MM.1S (cell line): Measurements from ENCODE around the gene MACROH2A2.

Source experiments
- DNase-seq: peaks from one replicate; pipeline ENCODE4 v3.0.0-alpha.2; 2015
- H2AFZ ChIP-seq: fragments of 300-600 bp; sonication (generic); 2 replicates; pipeline ENCODE4 v1.6.0; 2016; ENCODE audit warnings: antibody characterized with exemption, low read length
- H3F3A ChIP-seq: fragments of 300-600 bp; sonication (generic); 2 replicates; pipeline ENCODE4 v1.6.1; 2016; ENCODE audit warnings: mild to moderate bottlenecking, antibody characterized with exemption, low read length, moderate library complexity, mixed read lengths; ENCODE audit not compliant: insufficient read depth
- H3K27ac ChIP-seq: fragments of 300-600 bp; sonication (generic); 2 replicates; pipeline ENCODE4 v1.5.1; 2016; ENCODE audit warnings: mild to moderate bottlenecking, low read length
- H3K27me3 ChIP-seq: fragments of 300-600 bp; sonication (generic); replicated peaks from 2 replicates; pipeline ENCODE4 v1.6.0; 2016; ENCODE audit warnings: low read length; ENCODE audit not compliant: insufficient read depth
- H3K36me3 ChIP-seq: fragments of 300-600 bp; sonication (generic); replicated peaks from 2 replicates; pipeline ENCODE4 v1.6.1; 2016; ENCODE audit warnings: mild to moderate bottlenecking, low read length, mixed read lengths; ENCODE audit not compliant: insufficient read depth
- H3K4me1 ChIP-seq: fragments of 300-600 bp; sonication (generic); 2 replicates; pipeline ENCODE4 v1.6.1; 2016; ENCODE audit warnings: low read length, mixed read lengths
- H3K4me2 ChIP-seq: fragments of 300-600 bp; sonication (generic); 2 replicates; pipeline ENCODE4 v1.6.0; 2016; ENCODE audit warnings: low read depth, low read length
- H3K4me3 ChIP-seq: fragments of 300-600 bp; sonication (generic); 2 replicates; pipeline ENCODE4 v1.5.1; 2016; ENCODE audit warnings: low read length, mixed read lengths
- H3K79me2 ChIP-seq: fragments of 300-600 bp; sonication (generic); 2 replicates; pipeline ENCODE4 v1.6.1; 2016; ENCODE audit warnings: mixed run types, low read length, mixed read lengths
- H3K9ac ChIP-seq: fragments of 300-600 bp; sonication (generic); 2 replicates; pipeline ENCODE4 v1.6.1; 2016; ENCODE audit warnings: low read length, mixed read lengths
- H3K9me2 ChIP-seq: fragments of 300-600 bp; sonication (generic); replicated peaks from 2 replicates; pipeline ENCODE4 v1.6.1; 2016; ENCODE audit warnings: mild to moderate bottlenecking, low read length, mixed read lengths; ENCODE audit not compliant: insufficient read depth
- H3K9me3 ChIP-seq: fragments of 300-600 bp; sonication (generic); replicated peaks from 2 replicates; pipeline ENCODE4 v1.6.1; 2016; ENCODE audit warnings: mild to moderate bottlenecking, low read length, mixed read lengths; ENCODE audit not compliant: insufficient read depth
- H4K20me1 ChIP-seq: fragments of 300-600 bp; sonication (generic); 2 replicates; pipeline ENCODE4 v1.6.1; 2016; ENCODE audit warnings: mild to moderate bottlenecking, low read length, moderate library complexity, mixed read lengths; ENCODE audit not compliant: insufficient read depth
- EZH2 ChIP-seq: fragments of 300-600 bp; sonication (generic); optimal IDR thresholded peaks from 2 replicates; pipeline ENCODE3; 2017; ENCODE audit warnings: low read depth, mild to moderate bottlenecking, antibody characterized with exemption, low read length, mixed read lengths
- EZH2phosphoT487 ChIP-seq: fragments of 300-600 bp; sonication (generic); IDR thresholded peaks from 2 replicates; pipeline ENCODE4 v1.6.1; 2018; ENCODE audit warnings: antibody characterized with exemption, low read length
- TF ChIP-seq, protein P1 (sequence below): fragments of 300-600 bp; sonication (generic); IDR thresholded peaks from 2 replicates; pipeline ENCODE4 v1.5.1; 2016; ENCODE audit warnings: antibody characterized with exemption, low read length, mixed read lengths

MACROH2A2 gene

DNA sequence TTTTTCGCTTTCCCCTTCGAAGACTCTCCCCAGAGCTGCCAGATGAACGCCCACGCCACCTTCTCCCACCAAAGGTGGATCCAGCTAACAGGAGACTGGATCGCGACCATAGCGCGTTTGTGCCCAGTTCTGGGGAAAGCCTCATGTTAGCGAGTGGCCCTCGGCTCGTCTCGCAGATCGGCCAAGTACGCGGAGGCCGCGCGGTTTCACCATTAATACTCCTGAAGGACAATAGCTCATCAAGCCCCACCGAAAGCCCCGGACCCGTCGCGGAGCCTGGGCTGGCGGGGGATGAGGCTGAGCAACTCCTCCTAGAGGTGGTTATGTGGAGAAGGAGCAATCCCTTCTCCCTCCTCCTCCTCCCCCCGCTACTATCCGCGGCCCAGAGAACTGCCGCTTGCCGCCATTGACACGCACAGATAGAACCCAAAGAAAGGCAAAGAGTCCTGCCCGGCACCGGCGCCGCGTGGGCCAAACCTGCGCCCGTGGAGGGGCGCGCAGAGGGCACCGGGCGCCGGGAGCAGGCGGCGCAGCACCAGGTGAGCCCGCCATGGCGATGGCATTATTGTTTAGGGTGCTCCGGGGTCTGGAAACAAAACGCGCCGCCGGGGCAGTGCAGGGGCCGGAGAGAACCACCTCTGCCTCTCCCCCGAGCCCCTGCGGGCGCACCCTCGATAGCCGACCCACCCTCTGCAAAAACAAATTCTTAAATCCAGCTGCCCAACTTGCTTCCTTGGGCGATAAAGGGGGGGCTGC, at the start of gene MACROH2A2:
Gene MACROH2A2 (plus strand): TSS at position 385 of the 756 bp plus-strand sequence. CDS start 22,813 bp downstream, outside the sequence.
- DNase-seq: no peak
- Histone ChIP-seq H3K27ac (no peak within 1 kb of the TSS), H3K27me3 (0 out of 2 replicates have a peak, but pooled peaks cover 4% of the 10 kb centered on the region), H3K9ac (no peak within 1 kb of the TSS), H3K9me3 (no peaks in the 10 kb centered on the region), H3K4me1 (no peaks in the 10 kb centered on the region), H3K79me2 (no peaks in the 10 kb centered on the region), H3K4me3 (no peak within 1 kb of the TSS), H3F3A (no peaks in the 10 kb centered on the region), H2AFZ (no peak within 1 kb of the TSS), H3K4me2 (no peak within 1 kb of the TSS), H3K36me3 (no peaks in the 10 kb centered on the region), H3K9me2 (no peaks in the 10 kb centered on the region), H4K20me1 (no peaks in the 10 kb centered on the region)
- TF ChIP-seq, protein P1, sequence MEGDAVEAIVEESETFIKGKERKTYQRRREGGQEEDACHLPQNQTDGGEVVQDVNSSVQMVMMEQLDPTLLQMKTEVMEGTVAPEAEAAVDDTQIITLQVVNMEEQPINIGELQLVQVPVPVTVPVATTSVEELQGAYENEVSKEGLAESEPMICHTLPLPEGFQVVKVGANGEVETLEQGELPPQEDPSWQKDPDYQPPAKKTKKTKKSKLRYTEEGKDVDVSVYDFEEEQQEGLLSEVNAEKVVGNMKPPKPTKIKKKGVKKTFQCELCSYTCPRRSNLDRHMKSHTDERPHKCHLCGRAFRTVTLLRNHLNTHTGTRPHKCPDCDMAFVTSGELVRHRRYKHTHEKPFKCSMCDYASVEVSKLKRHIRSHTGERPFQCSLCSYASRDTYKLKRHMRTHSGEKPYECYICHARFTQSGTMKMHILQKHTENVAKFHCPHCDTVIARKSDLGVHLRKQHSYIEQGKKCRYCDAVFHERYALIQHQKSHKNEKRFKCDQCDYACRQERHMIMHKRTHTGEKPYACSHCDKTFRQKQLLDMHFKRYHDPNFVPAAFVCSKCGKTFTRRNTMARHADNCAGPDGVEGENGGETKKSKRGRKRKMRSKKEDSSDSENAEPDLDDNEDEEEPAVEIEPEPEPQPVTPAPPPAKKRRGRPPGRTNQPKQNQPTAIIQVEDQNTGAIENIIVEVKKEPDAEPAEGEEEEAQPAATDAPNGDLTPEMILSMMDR: no peak
- TF ChIP-seq EZH2 (no peak), EZH2phosphoT487 (no peak)

DNA sequence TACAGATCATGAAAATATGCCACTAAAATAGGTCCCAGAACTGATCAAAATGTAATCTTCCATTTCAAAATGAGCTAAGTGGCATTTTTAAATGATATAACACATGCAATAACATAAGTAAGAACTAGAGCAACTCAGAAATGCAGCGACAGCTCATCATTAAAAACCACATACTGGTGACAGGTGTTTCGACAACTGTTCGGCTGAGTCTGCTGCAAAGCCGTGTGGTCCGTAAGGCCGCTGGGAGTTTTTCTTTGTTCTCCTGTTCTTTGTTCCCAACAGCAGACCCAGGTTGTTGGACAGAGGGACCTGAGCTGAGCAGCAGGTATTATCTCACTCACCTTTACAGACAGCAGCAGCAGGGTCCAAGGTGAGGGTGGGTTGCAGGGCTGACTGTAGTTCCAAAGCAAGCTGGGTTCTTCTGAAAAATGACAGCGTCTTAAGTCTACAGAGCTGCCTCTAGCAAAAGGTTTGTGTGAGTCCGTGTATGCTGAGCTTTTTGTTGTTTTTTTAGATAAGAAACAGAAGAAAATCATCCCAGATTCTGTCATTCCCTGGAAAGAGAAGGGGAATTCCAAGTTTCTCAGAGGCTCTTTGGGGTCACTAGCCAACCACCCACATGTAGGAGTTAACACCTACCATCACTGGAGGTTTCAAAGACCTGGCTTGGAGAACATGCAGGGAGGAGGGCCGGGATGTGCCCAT, 45.4 kb upstream of the MACROH2A2 start:
- Histone ChIP-seq H3K9ac (no peak overlapping the region), H3F3A (no peaks in the 10 kb centered on the region), H2AFZ (no peak overlapping the region), H3K4me1 (no peaks in the 10 kb centered on the region), H3K9me2 (no peaks in the 10 kb centered on the region), H3K36me3 (no peaks in the 10 kb centered on the region), H3K9me3 (no peaks in the 10 kb centered on the region), H3K79me2 (no peaks in the 10 kb centered on the region), H3K27me3 (no peaks in the 10 kb centered on the region), H3K27ac (no peak overlapping the region), H4K20me1 (no peaks in the 10 kb centered on the region), H3K4me2 (no peak overlapping the region), H3K4me3 (no peak overlapping the region)
- TF ChIP-seq EZH2 (no peak), EZH2phosphoT487 (no peak)
- TF ChIP-seq, protein P1: no peak
- DNase-seq: no peak

DNA sequence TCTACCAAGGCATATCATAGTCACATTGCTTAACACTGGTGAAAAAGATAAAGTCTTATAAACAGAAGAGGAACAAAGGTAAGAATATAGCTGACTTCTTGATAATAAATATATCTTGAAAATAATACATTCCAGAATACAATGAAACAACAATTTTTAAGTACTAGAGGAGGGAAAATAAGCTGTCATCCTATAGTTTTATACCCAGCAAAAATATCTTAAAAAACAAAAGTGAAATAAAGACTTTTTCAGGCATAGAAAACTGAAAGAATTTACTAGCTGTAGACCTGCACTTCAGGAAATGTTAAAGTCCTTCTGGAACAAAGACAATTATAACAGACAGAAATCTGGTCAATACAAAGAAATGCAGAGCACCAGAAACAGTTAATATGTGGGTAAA, 21.4 kb upstream of the MACROH2A2 start:
- Histone ChIP-seq H3K4me2 (no peak overlapping the region), H3K27me3 (no peaks in the 10 kb centered on the region), H3K27ac (no peak overlapping the region), H3K9me3 (no peaks in the 10 kb centered on the region), H2AFZ (no peak overlapping the region), H4K20me1 (no peaks in the 10 kb centered on the region), H3K79me2 (no peaks in the 10 kb centered on the region), H3F3A (no peaks in the 10 kb centered on the region), H3K9ac (no peak overlapping the region), H3K9me2 (no peaks in the 10 kb centered on the region), H3K4me1 (no peaks in the 10 kb centered on the region), H3K4me3 (no peak overlapping the region), H3K36me3 (no peaks in the 10 kb centered on the region)
- no peak for DNase-seq
- TF ChIP-seq EZH2phosphoT487 (no peak), EZH2 (no peak)
- TF ChIP-seq, protein P1: no peak
